Activated B cell treated with CpG ODN at 0.5 μM for 24 hours (primary cell): ENCODE data around the gene HDAC4. TPM values are rescaled to one million over a fixed set of nuclear protein-coding genes. Genes with fewer than 3 reads are reported as not detected.

Experiments used
- ATAC-seq: fragments of 200-7000 bp; cut with Tn5 transposase; one replicate; pipeline ENCODE4 v1.10.0; 2021; ENCODE audit warnings: low read depth, mild to moderate bottlenecking, moderate library complexity
- CTCF ChIA-PET: fragments of 350-600 bp; sonication (Branson Sonifier 250); formaldehyde crosslinking; loops from one replicate; lab custom pipeline; 2021; ENCODE audit warnings: antibody characterized with exemption; lab: Charles Lee
- POLR2A ChIA-PET: fragments of 350-600 bp; sonication (Branson Sonifier 250); formaldehyde crosslinking; loops from one replicate; lab custom pipeline; 2021; ENCODE audit warnings: antibody characterized with exemption; lab: Charles Lee
- DNase-seq: peaks from one replicate; pipeline ENCODE4 v3.0.0; 2022
- H3K27ac Mint-ChIP-seq: one replicate; pipeline ENCODE4 v1.8.0; 2020; ENCODE audit warnings: mixed read lengths
- H3K27me3 Mint-ChIP-seq: one replicate; pipeline ENCODE4 v1.8.0; 2021; ENCODE audit warnings: mixed read lengths
- H3K36me3 Mint-ChIP-seq: one replicate; pipeline ENCODE4 v1.8.0; 2021; ENCODE audit warnings: low read depth, mixed read lengths
- H3K4me1 Mint-ChIP-seq: one replicate; pipeline ENCODE4 v1.8.0; 2021; ENCODE audit warnings: mixed read lengths
- H3K4me3 Mint-ChIP-seq: one replicate; pipeline ENCODE4 v1.8.0; 2020; ENCODE audit warnings: mild to moderate bottlenecking, mixed read lengths
- H3K9me3 Mint-ChIP-seq: one replicate; pipeline ENCODE4 v1.8.0; 2020; ENCODE audit warnings: mixed read lengths
- CTCF ChIP-seq: fragments of 200-600 bp; IDR thresholded peaks from one replicate; pipeline ENCODE4 v1.8.0; 2022; ENCODE audit warnings: antibody characterized with exemption, mild to moderate bottlenecking
- intact Hi-C: fragments of 100-400 bp; cut with micrococcal nuclease; formaldehyde crosslinking; loops from one replicate; pipeline ENCODE4 v1.15.1; 2024
- total RNA-seq: library from RNA; stranded (reverse); gene quantifications from 2 replicates; pipeline ENCODE4 v1.2.3, GENCODE V29; 2022

HDAC4 gene
- total RNA-seq, 1 donor from 2014 or later = 31.9 TPM

- Mint-ChIP-seq H3K27ac (no peak overlapping the region), H3K27me3 (no peaks in the 10 kb centered on the region), H3K9me3 (no peaks in the 10 kb centered on the region), H3K36me3 (no peaks in the 10 kb centered on the region), H3K4me1 (peaks cover 8% of the 10 kb centered on the region), H3K4me3 (no peak overlapping the region)
- ATAC-seq (no peak), DNase-seq (no peak)
- ChIA-PET CTCF (no interaction called here), POLR2A (no interaction called here)
- intact Hi-C loops = loop anchor here (5.0 kb wide), 1 partner anchor 38 kb away; no protein-coding TSS in a partner anchor
- no peak for TF ChIP-seq CTCF
Measured at GRCh38 chr2:239365071-239365781, 35.6 kb downstream of the HDAC4 start.

GRCh38 chr2:239363946-239364637, 36.7 kb downstream of the HDAC4 start:
- H3K36me3 Mint-ChIP-seq = no peaks in the 10 kb centered on the region
- H3K4me1 Mint-ChIP-seq = peaks cover 6% of the 10 kb centered on the region
- intact Hi-C loops = no loop called here
- no peak for ATAC-seq
- DNase-seq = no peak
- H3K27me3 Mint-ChIP-seq = no peaks in the 10 kb centered on the region
- no peaks in the 10 kb centered on the region for H3K9me3 Mint-ChIP-seq
- no peak overlapping the region for H3K27ac Mint-ChIP-seq
- ChIA-PET CTCF (no interaction called here), POLR2A (no interaction called here)
- H3K4me3 Mint-ChIP-seq = no peak overlapping the region
- TF ChIP-seq CTCF = no peak

GRCh38 chr2:239362507-239362906, 38.3 kb downstream of the HDAC4 start:
- intact Hi-C loops = no loop called here
- no peak for DNase-seq
- no peak for TF ChIP-seq CTCF
- no peak for ATAC-seq
- H3K4me1 Mint-ChIP-seq = no peaks in the 10 kb centered on the region
- H3K9me3 Mint-ChIP-seq = no peaks in the 10 kb centered on the region
- H3K27me3 Mint-ChIP-seq = no peaks in the 10 kb centered on the region
- no peak overlapping the region for H3K27ac Mint-ChIP-seq
- CTCF ChIA-PET = no interaction called here
- H3K4me3 Mint-ChIP-seq = no peak overlapping the region
- no peaks in the 10 kb centered on the region for H3K36me3 Mint-ChIP-seq
- POLR2A ChIA-PET = no interaction called here

- no peaks in the 10 kb centered on the region for H3K4me1 Mint-ChIP-seq
- TF ChIP-seq CTCF = no peak
- POLR2A ChIA-PET = no interaction called here
- H3K4me3 Mint-ChIP-seq = no peak overlapping the region
- H3K36me3 Mint-ChIP-seq = no peaks in the 10 kb centered on the region
- DNase-seq (no peak), ATAC-seq (no peak)
- intact Hi-C loops = no loop called here
- no peaks in the 10 kb centered on the region for H3K9me3 Mint-ChIP-seq
- no peak overlapping the region for H3K27ac Mint-ChIP-seq
- H3K27me3 Mint-ChIP-seq = no peaks in the 10 kb centered on the region
- CTCF ChIA-PET = no interaction called here
Measured at GRCh38 chr2:239361311-239361642, 39.5 kb downstream of the HDAC4 start.

GRCh38 chr2:239360421-239361310, 40.2 kb downstream of the HDAC4 start:
- DNase-seq (no peak), ATAC-seq (no peak)
- H3K4me1 Mint-ChIP-seq = no peaks in the 10 kb centered on the region
- H3K27me3 Mint-ChIP-seq = no peaks in the 10 kb centered on the region
- no peaks in the 10 kb centered on the region for H3K9me3 Mint-ChIP-seq
- ChIA-PET CTCF (no interaction called here), POLR2A (no interaction called here)
- no peak overlapping the region for H3K27ac Mint-ChIP-seq
- H3K4me3 Mint-ChIP-seq = no peak overlapping the region
- H3K36me3 Mint-ChIP-seq = no peaks in the 10 kb centered on the region
- no peak for TF ChIP-seq CTCF
- intact Hi-C loops = no loop called here
